GM12878 (cell line): Measurements from ENCODE around the gene OSMR. TPM values are rescaled to one million over a fixed set of nuclear protein-coding genes. Genes with fewer than 3 reads are reported as not detected.

ENCODE experiments used
- BCL3 ChIP-seq: IDR thresholded peaks from 2 replicates; pipeline ENCODE4 v1.6.1; 2011; ENCODE audit warnings: borderline replicate concordance, low read depth, mild to moderate bottlenecking, moderate library complexity, low read length; ENCODE audit not compliant: insufficient read depth, poor library complexity, severe bottlenecking
- POU2F2 ChIP-seq: IDR thresholded peaks from 3 replicates; pipeline ENCODE4 v1.6.1; 2011; ENCODE audit warnings: low read depth, mild to moderate bottlenecking, low read length, borderline replicate concordance
- REST ChIP-seq: IDR thresholded peaks from 2 replicates; pipeline ENCODE4 v1.6.1; 2012; ENCODE audit warnings: mild to moderate bottlenecking, low read depth, low read length
- ZBTB40 ChIP-seq: fragments of 450-650 bp; IDR thresholded peaks from 2 replicates; pipeline ENCODE4 v1.6.1; 2016; ENCODE audit warnings: mild to moderate bottlenecking, moderate library complexity, borderline replicate concordance
- polyA plus RNA-seq, 11 experiments: library from polyadenylated mRNA; depleted of rRNA in 4 of 11; unstranded in 6 of 11; stranded (reverse) in 5 of 11; fragments of >200 nt; fragmentation: Nextera tagmentation in 4 of 11; fragmentation: Illumina TruSeq in 1 of 11; extraction: Ambion mirVana in 4 of 11; extraction: Trizol in 1 of 11; gene quantifications; 1 replicate in 1 of 11; 2 replicates in 10 of 11; pipeline versions ENCODE4 v1.2.1 to v1.2.3, GENCODE V29; 2011 to 2016; ENCODE audit warnings: inconsistent platforms in 2 of 11, missing spikeins in 2 of 11, low read depth in 1 of 11
- total RNA-seq, 4 experiments: library from RNA; depleted of rRNA in 3 of 4; stranded (reverse); fragments of >200 nt in 3 of 4; fragmentation: Illumina TruSeq in 1 of 4; extraction: Trizol in 1 of 4; gene quantifications; 2 replicates each; pipeline versions ENCODE4 v1.2.1 to v1.2.3, GENCODE V29; 2013 to 2021

The OSMR gene
- total and polyA plus RNA-seq, 10 of the 15 experiments (the other 5 are each of a cell fraction or from before 2014, with no cell fraction given): 0.03 to 0.05 TPM; not detected in 8

- TF ChIP-seq ZBTB40: no peak
- TF ChIP-seq REST: no peak
- TF ChIP-seq BCL3: no peak
- TF ChIP-seq POU2F2: no peak
These were observed 94.5 kb downstream of the OSMR start (continued) for GRCh38 chr5:38940230-38940858.
